LNCAP (cell line): ENCODE results near the gene CBX7.

ENCODE experiments used
- TF ChIP-seq, protein P1 (sequence below): fragments of 450-650 bp; IDR thresholded peaks from 2 replicates; pipeline ENCODE4 v1.5.1; 2017; ENCODE audit warnings: mild to moderate bottlenecking

Gene CBX7

DNA sequence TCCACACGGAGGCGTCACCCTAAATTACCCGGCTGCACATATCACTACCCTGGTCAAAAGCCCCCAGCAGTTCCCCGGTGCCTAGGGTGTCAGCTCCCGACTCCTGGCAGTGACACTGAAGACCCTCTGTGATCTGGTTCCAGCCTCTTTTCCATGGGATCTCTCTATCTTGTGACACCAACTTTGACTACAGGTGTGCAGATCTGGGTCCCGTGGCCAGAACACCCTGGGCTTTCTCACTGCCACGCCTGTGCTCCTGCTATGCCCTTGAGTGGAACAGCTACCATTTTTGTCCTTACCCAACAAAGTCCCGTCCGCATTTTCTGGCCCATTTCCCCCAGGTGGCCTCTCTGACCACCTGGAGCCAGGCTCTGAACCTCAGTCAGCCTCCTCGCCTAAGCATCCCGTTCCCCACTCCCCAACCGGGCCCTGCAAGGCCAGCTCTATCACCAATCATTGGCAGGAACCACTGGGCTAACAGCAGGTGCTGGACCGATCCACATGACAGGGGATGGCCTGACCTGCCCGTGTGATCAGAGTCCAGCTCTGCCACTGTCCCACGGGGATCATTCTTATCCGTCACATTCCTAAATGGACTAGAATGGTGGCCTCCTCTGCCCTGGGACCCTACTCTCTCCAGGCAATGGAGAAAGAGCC is 20.7 kb upstream of the CBX7 start:
- TF ChIP-seq, protein P1, sequence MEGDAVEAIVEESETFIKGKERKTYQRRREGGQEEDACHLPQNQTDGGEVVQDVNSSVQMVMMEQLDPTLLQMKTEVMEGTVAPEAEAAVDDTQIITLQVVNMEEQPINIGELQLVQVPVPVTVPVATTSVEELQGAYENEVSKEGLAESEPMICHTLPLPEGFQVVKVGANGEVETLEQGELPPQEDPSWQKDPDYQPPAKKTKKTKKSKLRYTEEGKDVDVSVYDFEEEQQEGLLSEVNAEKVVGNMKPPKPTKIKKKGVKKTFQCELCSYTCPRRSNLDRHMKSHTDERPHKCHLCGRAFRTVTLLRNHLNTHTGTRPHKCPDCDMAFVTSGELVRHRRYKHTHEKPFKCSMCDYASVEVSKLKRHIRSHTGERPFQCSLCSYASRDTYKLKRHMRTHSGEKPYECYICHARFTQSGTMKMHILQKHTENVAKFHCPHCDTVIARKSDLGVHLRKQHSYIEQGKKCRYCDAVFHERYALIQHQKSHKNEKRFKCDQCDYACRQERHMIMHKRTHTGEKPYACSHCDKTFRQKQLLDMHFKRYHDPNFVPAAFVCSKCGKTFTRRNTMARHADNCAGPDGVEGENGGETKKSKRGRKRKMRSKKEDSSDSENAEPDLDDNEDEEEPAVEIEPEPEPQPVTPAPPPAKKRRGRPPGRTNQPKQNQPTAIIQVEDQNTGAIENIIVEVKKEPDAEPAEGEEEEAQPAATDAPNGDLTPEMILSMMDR: no peak

DNA sequence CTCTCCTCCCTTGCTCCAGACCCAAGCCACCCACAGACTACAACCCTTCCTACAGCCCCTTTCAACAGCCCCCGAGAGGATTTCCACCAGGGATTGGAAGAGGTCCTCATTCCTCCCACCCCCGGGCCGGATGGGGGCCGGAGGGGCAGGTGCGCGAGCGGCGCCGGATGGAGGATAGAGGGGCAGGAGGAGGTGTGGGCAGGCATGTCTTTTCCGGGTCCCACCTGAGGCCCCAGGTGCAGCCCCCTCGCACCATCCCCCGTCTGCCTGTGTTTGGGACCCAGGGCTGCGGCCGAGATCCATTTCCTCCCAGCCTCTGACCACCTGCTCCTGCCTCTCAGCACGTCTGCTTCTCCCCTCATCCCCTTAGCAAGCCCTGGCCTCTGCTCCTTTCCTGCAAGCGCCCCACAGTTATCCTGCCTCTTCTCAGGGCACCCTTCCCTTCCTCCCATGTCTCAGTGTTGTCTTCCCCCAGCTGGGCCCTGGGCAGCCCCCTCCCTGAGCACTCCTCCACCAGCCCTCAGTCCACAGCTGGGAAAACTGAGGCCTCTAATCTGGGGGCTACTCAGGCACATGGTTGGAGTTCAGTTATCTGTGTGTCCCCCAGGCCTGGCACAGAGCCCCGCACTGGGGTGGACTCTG is 19.3 kb upstream of the CBX7 start:
- TF ChIP-seq, protein P1: no peak

DNA sequence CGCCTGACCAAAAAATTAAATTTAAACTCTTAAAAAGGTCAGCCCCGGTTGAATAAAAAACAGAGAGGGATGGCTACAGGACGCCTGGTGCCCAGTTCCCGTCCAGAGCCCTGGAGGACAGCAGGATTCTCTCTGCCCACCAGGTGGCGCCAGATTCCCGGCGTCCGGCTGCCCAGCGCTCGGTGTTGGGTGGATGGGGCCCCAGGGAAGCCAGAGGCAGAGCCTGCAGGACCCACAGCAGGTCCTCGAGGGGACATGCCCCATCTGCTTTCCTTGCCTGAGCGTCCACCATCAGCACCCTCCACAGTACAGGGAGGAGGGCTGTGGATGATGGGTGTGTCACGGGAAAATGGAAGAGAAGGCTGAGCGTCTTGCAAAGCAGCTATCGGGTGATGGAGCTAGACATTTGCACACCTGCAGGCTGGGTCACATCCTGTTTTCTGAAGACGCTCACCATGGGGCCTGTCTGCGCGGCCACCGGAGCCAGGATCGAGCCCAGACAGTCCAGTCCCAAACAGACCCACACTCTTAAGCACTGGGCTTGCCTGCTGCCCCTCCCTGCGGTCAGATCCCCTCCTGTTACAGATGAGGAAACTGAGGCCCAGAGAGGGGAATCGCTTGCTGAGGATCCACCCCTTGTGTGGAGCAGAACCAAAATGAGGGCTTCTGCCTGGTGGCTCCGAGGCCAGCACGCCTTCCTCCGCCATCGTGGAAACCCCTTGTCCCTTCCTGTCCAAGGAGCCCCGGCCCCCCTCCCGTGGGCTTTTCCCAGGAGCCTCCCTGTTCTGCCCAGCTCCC is 18.5 kb upstream of the CBX7 start:
- TF ChIP-seq, protein P1: peak; percentile 92

DNA sequence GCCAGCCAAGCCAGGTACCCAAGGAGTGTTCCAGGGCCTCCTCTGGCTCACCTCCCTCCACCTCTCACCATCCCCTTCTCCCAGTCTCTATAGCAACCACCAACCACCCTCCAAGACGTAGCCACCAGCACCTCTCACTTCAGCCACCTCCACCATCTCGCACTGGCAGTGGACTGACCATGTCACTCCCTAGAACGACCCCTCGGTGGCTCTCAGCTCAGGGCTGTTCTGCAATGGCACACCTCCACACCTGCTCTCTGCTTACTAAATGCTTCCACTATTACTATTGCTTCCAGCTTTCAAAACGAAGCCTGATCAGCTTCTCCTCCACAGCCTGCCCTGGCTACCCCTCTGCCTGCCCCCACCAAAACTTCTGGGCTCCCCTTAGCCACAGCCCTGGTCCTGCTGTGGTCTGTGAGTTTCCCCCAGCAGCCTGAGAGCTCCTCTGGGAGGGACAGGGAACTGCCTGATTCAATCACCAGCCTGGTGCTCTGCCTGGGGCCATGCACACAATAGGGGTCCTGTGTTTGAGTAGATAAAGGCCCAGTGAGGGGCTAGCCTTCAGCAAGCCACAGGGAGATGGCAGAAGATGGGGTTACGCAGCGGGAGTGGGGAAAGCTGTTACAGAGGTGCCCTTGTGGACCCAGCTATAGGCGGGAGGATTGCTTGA is 17.5 kb upstream of the CBX7 start:
- TF ChIP-seq, protein P1: no peak

DNA sequence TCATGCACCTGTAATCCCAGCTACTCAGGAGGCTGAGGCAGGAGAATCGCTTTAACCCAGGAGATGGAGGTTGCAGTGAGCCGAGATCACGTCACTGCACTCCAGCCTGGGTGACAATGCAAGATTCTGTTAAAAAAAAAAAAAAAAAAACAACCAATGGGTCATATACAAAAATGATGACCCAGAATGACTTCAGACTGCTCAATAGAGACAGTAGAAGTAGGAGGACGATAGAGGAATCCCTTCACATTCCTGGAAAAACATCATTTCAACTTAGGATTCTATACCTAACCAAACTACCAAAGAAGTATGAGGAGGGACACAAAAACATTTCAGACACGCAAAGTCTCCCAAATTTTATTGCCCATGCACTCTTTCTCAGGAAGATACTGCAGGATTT is 14.1 kb upstream of the CBX7 start:
- TF ChIP-seq, protein P1: no peak

DNA sequence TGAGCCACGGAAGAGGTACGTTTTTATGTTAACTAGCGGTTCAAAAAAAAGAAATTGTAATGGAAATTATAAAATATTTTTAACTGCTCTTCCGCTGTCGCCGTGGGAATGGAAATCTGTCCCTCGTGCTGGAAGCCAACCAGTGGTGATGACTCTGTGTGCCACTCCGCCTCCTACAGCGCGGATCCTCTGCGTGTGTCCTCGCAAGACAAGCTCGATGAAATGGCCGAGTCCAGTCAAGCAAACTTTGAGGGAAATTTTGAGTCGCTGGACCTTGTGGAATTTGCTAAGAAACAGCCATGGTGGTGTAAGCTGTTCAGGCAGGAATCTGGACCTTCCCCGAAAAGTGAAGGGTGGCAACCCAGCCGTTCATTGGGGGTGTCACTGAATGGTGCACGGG is 2.9 kb upstream of the CBX7 start:
- TF ChIP-seq, protein P1: no peak

DNA sequence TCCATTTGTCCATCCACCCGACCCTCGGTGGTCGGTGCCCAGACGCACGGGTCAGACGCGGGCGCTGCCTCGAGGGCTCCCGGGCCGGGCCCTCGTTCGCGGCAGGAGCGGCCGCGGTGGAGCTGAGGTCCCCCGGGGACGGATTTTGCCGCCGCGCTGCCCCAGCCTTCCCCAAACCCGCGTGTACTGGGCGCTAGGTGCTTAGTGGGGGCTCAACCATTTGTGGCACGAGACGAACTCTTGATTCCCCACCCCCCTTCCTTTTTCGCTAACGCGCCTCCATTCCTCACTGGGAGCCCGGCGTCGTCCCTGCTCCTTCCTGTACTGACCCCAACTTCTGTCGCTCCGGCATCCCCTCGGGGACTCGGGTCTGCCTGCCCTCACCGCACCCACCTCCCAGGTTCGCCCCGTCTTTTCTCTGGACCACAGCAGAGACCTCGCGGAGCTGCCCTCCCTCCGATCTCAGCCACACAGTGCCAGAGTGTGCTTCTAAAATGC is 789 bp upstream of the CBX7 start:
- TF ChIP-seq, protein P1: no peak
